ENCODE data around the gene DOC2B. TPM values are rescaled to one million over a fixed set of nuclear protein-coding genes. Genes with fewer than 3 reads are reported as not detected.
A peak's percentile ranks its signal among the peaks of the same experiment; 100 is the strongest.
"Not testable (repeated sequence)": the region's sequence is repeated elsewhere in the genome, so short reads cannot be mapped to it uniquely, and the experiment has no call there.

DOC2B gene
- total RNA-seq, 4 donors from 2014 or later: 10.4 to 18.0 (median 14.6) TPM

- no peak for DNase-seq (ENCODE audit: extremely low spot score)
- Histone ChIP-seq H3K9me3 (no peaks in the 10 kb centered on the region), H3K27ac (replicated peaks in 1 of 4) (peak overlapping the region in 2 of 4 donors; percentile 43 to 48), H3K4me1 (peaks cover 12 to 24% (median 16%) of the 10 kb centered on the region in 4 donors), H3K36me3 (no peaks in the 10 kb centered on the region), H3K27me3 (peaks cover 0 to 59% (median 0%) of the 10 kb centered on the region in 4 donors), H3K4me3 (no peak overlapping the region)
- no peak for TF ChIP-seq EP300 (IDR thresholded peaks at IDR 0.05)
- TF ChIP-seq POLR2A (IDR thresholded peaks at IDR 0.05; ENCODE audit: low read depth): no peak
- no peak for TF ChIP-seq CTCF (IDR thresholded peaks at IDR 0.05)
- TF ChIP-seq POLR2AphosphoS5 (IDR thresholded peaks at IDR 0.05): no peak
- intact Hi-C loops (cut with DNase I): no loop called here
- 74% methylated on average over 10 of the region's 10 CpGs for WGBS
Observed at GRCh38 chr17:200586-200985, 19.1 kb upstream of the DOC2B start.

- no peaks in the 10 kb centered on the region for H3K9me3 ChIP-seq
- no peak overlapping the region for H3K4me3 ChIP-seq
- 59% methylated on average over 13 of the region's 14 CpGs for WGBS
- no peaks in the 10 kb centered on the region for H3K36me3 ChIP-seq
- no peak for DNase-seq (ENCODE audit: extremely low spot score)
- peaks cover 0 to 56% (median 0%) of the 10 kb centered on the region in 4 donors for H3K27me3 ChIP-seq
- TF ChIP-seq POLR2AphosphoS5 (IDR thresholded peaks at IDR 0.05): peak in 1 of 2 donors; percentile 31
- no peak for TF ChIP-seq POLR2A (IDR thresholded peaks at IDR 0.05; ENCODE audit: low read depth)
- no peak for TF ChIP-seq EP300 (IDR thresholded peaks at IDR 0.05)
- H3K4me1 ChIP-seq: peaks cover 12 to 24% (median 16%) of the 10 kb centered on the region in 4 donors
- H3K27ac ChIP-seq (replicated peaks in 1 of 4): peak overlapping the region in 3 of 4 donors; percentile 41 to 48 (median 43)
- intact Hi-C loops (cut with DNase I): no loop called here
Observed at GRCh38 chr17:199806-200545, 18.5 kb upstream of the DOC2B start.

GRCh38 chr17:199191-199604 is 17.7 kb upstream of the DOC2B start:
- no peak for DNase-seq (ENCODE audit: extremely low spot score)
- peaks cover 12 to 24% (median 17%) of the 10 kb centered on the region in 4 donors for H3K4me1 ChIP-seq
- intact Hi-C loops (cut with DNase I): no loop called here
- peak overlapping the region in 2 of 4 donors; percentile 32 to 41 for H3K27ac ChIP-seq (replicated peaks in 1 of 4)
- H3K27me3 ChIP-seq: peaks cover 0 to 58% (median 0%) of the 10 kb centered on the region in 4 donors
- no peaks in the 10 kb centered on the region for H3K36me3 ChIP-seq
- no peak for TF ChIP-seq CTCF (IDR thresholded peaks at IDR 0.05)
- no peak for TF ChIP-seq POLR2AphosphoS5 (IDR thresholded peaks at IDR 0.05)
- no peak for TF ChIP-seq EP300 (IDR thresholded peaks at IDR 0.05)
- no peak for TF ChIP-seq POLR2A (IDR thresholded peaks at IDR 0.05; ENCODE audit: low read depth)
- WGBS: 16% methylated on average over 8 of the region's 8 CpGs
- H3K4me3 ChIP-seq: no peak overlapping the region
- H3K9me3 ChIP-seq: no peaks in the 10 kb centered on the region

GRCh38 chr17:198225-198624 is 16.8 kb upstream of the DOC2B start:
- H3K9me3 ChIP-seq; intact Hi-C loops (cut with DNase I); H3K27ac ChIP-seq (replicated peaks in 1 of 4); H3K36me3 ChIP-seq; DNase-seq (ENCODE audit: extremely low spot score); H3K4me3 ChIP-seq: not testable (repeated sequence)
- peaks cover 12 to 24% (median 17%) of the 10 kb centered on the region in 4 donors for H3K4me1 ChIP-seq
- 86% methylated on average over 12 of the region's 15 CpGs for WGBS
- H3K27me3 ChIP-seq: peaks cover 0 to 63% (median 0%) of the 10 kb centered on the region in 4 donors

- WGBS: 100% methylated on average over 2 of the region's 2 CpGs
- Histone ChIP-seq H3K4me1 (peaks cover 12 to 24% (median 17%) of the 10 kb centered on the region in 4 donors), H3K36me3 (no peaks in the 10 kb centered on the region), H3K27ac (replicated peaks in 1 of 4) (no peak overlapping the region), H3K27me3 (peaks cover 0 to 61% (median 0%) of the 10 kb centered on the region in 4 donors), H3K4me3 (no peak overlapping the region), H3K9me3 (no peaks in the 10 kb centered on the region)
- TF ChIP-seq POLR2A (IDR thresholded peaks at IDR 0.05; ENCODE audit: low read depth): no peak
- no peak for TF ChIP-seq CTCF (IDR thresholded peaks at IDR 0.05)
- no peak for TF ChIP-seq POLR2AphosphoS5 (IDR thresholded peaks at IDR 0.05)
- no peak for TF ChIP-seq EP300 (IDR thresholded peaks at IDR 0.05)
- intact Hi-C loops (cut with DNase I): no loop called here
- no peak for DNase-seq (ENCODE audit: extremely low spot score)
Observed at GRCh38 chr17:197352-197751, 15.9 kb upstream of the DOC2B start.

Measured in esophagus muscularis mucosa (tissue), 4 donors.